NCI-H526 treated with DMSO at 0.1 percent for 48 hours (cell line): ENCODE measurements around the gene RNF138.
"Not testable (repeated sequence)": the region's sequence is repeated elsewhere in the genome, so short reads cannot be mapped to it uniquely, and the experiment has no call there.

Source experiments
- DNase-seq: peaks from one replicate; lab custom pipeline; 2025; lab: John Stamatoyannopoulos, UW

Gene RNF138

GRCh38 chr18:32175265-32175664 lies 83.6 kb downstream of the RNF138 start:
- DNase-seq, result no peak

- DNase-seq, result not testable (repeated sequence)
Observed at GRCh38 chr18:32176745-32177144, 85.1 kb downstream of the RNF138 start.

GRCh38 chr18:32177530-32177929 lies 85.9 kb downstream of the RNF138 start:
- no peak for DNase-seq
